H1 (cell line): ENCODE measurements around the gene NSUN6. TPM values are rescaled to one million over a fixed set of nuclear protein-coding genes. Genes with fewer than 3 reads are reported as not detected.

ENCODE experiments used
- CEBPB ChIP-seq: IDR thresholded peaks from 2 replicates; pipeline ENCODE4 v1.6.1; 2012; ENCODE audit warnings: low read depth, low read length
- GTF2F1 ChIP-seq: IDR thresholded peaks from 2 replicates; pipeline ENCODE4 v1.6.1; 2012; ENCODE audit warnings: low read depth, low read length, improper control_type of control experiment, borderline replicate concordance
- KDM1A ChIP-seq: fragments of 200-600, 300-600 bp; sonication (generic); IDR thresholded peaks from 2 replicates; pipeline ENCODE4 v1.7.1; 2016; ENCODE audit warnings: mild to moderate bottlenecking, low read length, borderline replicate concordance
- SIX5 ChIP-seq: IDR thresholded peaks from 2 replicates; pipeline ENCODE4 v1.6.1; 2011; ENCODE audit warnings: mild to moderate bottlenecking, low read depth, low read length
- TCF12 ChIP-seq: IDR thresholded peaks from 2 replicates; pipeline ENCODE4 v1.6.1; 2011; ENCODE audit warnings: low read depth, mild to moderate bottlenecking, low read length
- polyA plus RNA-seq, 7 experiments: library from polyadenylated mRNA; depleted of rRNA in 3 of 7; stranded (reverse) in 5 of 7; unstranded in 2 of 7; fragments of >200 nt in 5 of 7; fragments of 200-250 nt in 2 of 7; gene quantifications; 1 replicate in 5 of 7; 2 replicates in 1 of 7; 4 replicates in 1 of 7; pipeline versions ENCODE4 v1.2.1 to v1.2.3, GENCODE V29; 2011 to 2013; ENCODE audit warnings: missing spikeins in 2 of 7, mixed read lengths in 2 of 7
- total RNA-seq: library from RNA; stranded (reverse); fragmentation: NEBNext Ultra II Directional; extraction: Animal tissue kit (Norgen Biotek cat#: 25700); gene quantifications from 2 replicates; pipeline ENCODE4 v1.2.1, GENCODE V29; 2021
- TF ChIP-seq, protein P1 (sequence below): IDR thresholded peaks from 2 replicates; pipeline ENCODE4 v1.6.1; 2012; ENCODE audit warnings: low read length, inconsistent platforms
- TF ChIP-seq, protein P2 (sequence below): IDR thresholded peaks from 2 replicates; pipeline ENCODE4 v1.6.1; 2012; ENCODE audit warnings: inconsistent platforms

Gene NSUN6
- total and polyA plus RNA-seq, 2 of the 8 experiments (the other 6 are each of a cell fraction or from before 2014, with no cell fraction given), result 5.9 to 14.4 TPM

DNA sequence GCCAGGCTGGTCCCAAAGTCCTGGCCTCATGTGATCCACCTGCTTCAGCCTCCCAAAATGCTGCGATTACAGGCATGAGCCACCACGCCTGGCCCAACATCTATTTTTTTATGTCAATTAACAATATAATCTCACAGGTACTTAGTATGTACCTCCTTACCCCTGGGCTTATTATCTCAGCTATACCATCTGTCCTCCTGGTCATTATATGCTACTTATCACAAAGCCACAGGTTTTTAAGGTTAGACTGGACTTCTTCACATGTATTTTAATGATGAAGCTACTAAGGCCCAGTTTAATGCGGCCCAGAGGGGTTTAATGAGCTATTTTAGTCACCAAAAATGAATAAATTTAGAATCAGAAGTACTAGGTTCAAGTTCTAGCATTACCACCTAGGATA lies 3.4 kb downstream of the NSUN6 start (continued):
- TF ChIP-seq GTF2F1 (no peak), CEBPB (no peak), SIX5 (no peak), KDM1A (no peak), TCF12 (no peak)
- TF ChIP-seq, protein P1, sequence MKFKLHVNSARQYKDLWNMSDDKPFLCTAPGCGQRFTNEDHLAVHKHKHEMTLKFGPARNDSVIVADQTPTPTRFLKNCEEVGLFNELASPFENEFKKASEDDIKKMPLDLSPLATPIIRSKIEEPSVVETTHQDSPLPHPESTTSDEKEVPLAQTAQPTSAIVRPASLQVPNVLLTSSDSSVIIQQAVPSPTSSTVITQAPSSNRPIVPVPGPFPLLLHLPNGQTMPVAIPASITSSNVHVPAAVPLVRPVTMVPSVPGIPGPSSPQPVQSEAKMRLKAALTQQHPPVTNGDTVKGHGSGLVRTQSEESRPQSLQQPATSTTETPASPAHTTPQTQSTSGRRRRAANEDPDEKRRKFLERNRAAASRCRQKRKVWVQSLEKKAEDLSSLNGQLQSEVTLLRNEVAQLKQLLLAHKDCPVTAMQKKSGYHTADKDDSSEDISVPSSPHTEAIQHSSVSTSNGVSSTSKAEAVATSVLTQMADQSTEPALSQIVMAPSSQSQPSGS, result no peak
- TF ChIP-seq, protein P2, sequence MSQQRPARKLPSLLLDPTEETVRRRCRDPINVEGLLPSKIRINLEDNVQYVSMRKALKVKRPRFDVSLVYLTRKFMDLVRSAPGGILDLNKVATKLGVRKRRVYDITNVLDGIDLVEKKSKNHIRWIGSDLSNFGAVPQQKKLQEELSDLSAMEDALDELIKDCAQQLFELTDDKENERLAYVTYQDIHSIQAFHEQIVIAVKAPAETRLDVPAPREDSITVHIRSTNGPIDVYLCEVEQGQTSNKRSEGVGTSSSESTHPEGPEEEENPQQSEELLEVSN, result no peak
